Measurements from ENCODE around the gene WWOX.

The WWOX gene

DNA sequence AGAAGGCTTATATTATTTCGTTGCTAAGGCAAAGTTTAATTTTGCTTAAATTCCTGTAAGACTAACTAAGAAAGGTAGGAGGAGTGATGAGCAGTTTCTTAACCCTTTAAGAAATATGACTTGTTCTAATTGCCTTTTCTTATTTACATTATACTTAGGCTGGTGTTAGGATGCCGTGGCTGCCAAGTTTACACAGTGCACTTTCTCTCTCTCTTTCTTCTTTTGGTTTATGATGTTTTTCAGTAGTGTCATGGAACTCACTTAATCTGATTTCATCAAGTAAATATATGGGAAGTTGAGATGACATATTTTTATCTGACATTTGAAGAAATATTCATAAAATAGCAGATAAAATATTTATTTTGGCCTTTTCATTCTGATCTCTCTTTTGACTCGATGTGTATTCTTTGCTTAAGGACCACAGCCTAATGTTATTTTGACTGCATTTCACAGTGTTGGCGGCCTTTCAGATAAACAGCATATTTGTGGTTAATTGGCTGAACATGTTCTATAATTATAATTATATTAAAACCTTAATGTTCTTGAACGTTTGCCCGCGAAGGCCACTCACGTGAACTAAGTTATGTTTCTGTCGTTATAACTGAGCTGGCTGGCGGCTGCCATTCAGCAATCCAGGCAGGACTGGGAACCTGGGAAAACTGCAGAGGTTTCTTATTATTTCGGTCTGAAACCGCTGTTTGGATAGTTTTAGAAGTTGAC lies 191.6 kb downstream of the WWOX start:
- H3K4me3 ChIP-seq (ENCODE audit: low read length): peak overlapping the region; percentile 65
- peaks cover 22% of the 10 kb centered on the region for H3K4me1 ChIP-seq (ENCODE audit: control insufficient read depth, insufficient read depth, low read length)
- no peak overlapping the region for H3K9ac ChIP-seq (ENCODE audit: low read length)
- H3K9me3 ChIP-seq (ENCODE audit: control insufficient read depth, low read length): no peaks in the 10 kb centered on the region
- no peaks in the 10 kb centered on the region for H3K36me3 ChIP-seq (ENCODE audit: control insufficient read depth, insufficient read depth, low read length, severe bottlenecking)
- DNase-seq (ENCODE audit: low read depth): no peak
- no peaks in the 10 kb centered on the region for H3K27me3 ChIP-seq (replicated peaks; ENCODE audit: control insufficient read depth, insufficient read depth, low read length)

DNA sequence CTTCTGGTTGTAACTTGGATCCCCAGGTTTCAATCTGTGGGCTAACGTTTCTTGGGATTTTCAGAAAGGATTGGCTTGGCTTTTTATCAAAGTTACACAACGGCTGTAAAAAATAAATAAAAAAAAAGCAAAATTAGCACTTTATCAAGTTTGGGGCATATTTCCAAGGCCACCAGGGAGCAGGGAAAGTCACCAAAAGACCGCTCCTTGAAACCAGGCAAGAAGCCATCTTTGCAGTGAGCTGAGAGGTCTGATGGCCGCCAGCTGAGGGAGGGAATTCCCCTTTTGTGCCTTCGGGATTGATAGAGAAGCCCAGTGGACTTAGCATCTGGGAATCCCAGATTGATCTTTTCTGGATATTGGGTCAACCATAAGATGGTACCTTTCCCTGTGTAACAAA lies 192.2 kb downstream of the WWOX start:
- H3K4me1 ChIP-seq (ENCODE audit: control insufficient read depth, insufficient read depth, low read length): peaks cover 22% of the 10 kb centered on the region
- peak overlapping the region; percentile 65 for H3K4me3 ChIP-seq (ENCODE audit: low read length)
- no peaks in the 10 kb centered on the region for H3K27me3 ChIP-seq (replicated peaks; ENCODE audit: control insufficient read depth, insufficient read depth, low read length)
- no peaks in the 10 kb centered on the region for H3K36me3 ChIP-seq (ENCODE audit: control insufficient read depth, insufficient read depth, low read length, severe bottlenecking)
- H3K9me3 ChIP-seq (ENCODE audit: control insufficient read depth, low read length): no peaks in the 10 kb centered on the region
- no peak for DNase-seq (ENCODE audit: low read depth)
- no peak overlapping the region for H3K9ac ChIP-seq (ENCODE audit: low read length)

DNA sequence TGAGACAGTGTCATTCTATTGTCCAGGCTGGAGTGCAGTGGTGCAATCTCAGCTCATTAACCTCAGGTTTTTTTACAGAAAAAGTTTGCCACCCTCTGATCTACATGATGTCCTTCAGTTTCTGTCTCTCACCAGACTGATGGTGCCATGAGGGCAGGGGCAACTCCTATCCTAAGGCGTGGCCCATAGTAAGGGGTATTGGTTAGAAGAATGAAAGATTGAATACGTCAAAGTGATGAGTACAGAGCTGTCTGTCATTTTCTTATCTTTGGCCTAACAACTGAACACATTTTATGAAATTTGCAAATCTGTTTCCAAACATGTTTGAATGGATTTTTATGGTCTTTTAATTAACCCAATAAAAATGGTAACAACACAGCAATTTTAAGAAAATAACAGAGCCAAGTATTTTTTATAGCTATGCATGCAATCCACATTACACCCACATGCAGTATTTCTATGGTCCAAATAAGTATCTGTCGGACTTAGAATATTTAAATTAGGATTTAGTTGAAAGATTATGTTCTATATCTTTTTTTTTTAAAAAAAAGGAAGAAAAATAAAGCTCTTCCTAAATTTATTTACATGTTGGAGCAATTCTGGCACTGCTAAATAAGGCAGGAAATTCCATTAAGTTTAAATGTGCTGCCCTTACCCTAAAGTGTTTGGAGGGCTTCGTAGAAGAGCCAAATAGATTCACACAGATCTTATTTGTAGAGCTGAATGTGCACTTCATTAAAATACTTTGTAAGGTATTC lies 192.8 kb downstream of the WWOX start:
- Histone ChIP-seq H3K27me3 (replicated peaks; ENCODE audit: control insufficient read depth, insufficient read depth, low read length) (no peaks in the 10 kb centered on the region), H3K9me3 (ENCODE audit: control insufficient read depth, low read length) (no peaks in the 10 kb centered on the region), H3K4me3 (ENCODE audit: low read length) (peak overlapping the region; percentile 65), H3K4me1 (ENCODE audit: control insufficient read depth, insufficient read depth, low read length) (peaks cover 22% of the 10 kb centered on the region), H3K36me3 (ENCODE audit: control insufficient read depth, insufficient read depth, low read length, severe bottlenecking) (no peaks in the 10 kb centered on the region), H3K9ac (ENCODE audit: low read length) (no peak overlapping the region)
- DNase-seq (ENCODE audit: low read depth): no peak

DNA sequence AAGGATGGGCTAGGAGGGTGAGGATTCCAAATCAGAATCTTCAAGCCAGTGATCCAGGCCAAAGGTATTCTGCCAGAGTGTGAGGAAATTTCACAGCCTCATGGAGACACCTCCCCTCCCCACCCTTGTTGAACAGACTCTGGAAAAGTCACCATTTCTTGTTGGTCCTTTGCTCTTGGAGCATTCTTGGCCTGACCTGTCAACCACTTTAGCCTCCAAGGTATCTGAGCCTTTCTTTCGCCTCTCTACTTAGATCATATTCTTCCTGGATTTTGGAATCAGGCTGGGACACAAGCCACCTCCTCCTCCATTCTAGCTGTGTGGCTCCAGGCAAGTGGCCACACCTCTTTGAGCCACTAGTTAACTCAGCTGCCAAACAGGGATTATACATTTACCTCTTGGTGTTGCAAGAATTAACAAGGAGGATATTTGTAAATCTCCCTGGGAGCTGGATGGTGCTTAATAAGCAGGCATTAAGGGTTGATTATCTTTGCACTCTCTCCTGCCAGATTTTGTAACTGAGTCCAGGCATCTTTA lies 193.5 kb downstream of the WWOX start:
- H3K9me3 ChIP-seq (ENCODE audit: control insufficient read depth, low read length): no peaks in the 10 kb centered on the region
- no peak for DNase-seq (ENCODE audit: low read depth)
- no peaks in the 10 kb centered on the region for H3K27me3 ChIP-seq (replicated peaks; ENCODE audit: control insufficient read depth, insufficient read depth, low read length)
- H3K4me3 ChIP-seq (ENCODE audit: low read length): no peak overlapping the region
- peaks cover 22% of the 10 kb centered on the region for H3K4me1 ChIP-seq (ENCODE audit: control insufficient read depth, insufficient read depth, low read length)
- no peaks in the 10 kb centered on the region for H3K36me3 ChIP-seq (ENCODE audit: control insufficient read depth, insufficient read depth, low read length, severe bottlenecking)
- no peak overlapping the region for H3K9ac ChIP-seq (ENCODE audit: low read length)

DNA sequence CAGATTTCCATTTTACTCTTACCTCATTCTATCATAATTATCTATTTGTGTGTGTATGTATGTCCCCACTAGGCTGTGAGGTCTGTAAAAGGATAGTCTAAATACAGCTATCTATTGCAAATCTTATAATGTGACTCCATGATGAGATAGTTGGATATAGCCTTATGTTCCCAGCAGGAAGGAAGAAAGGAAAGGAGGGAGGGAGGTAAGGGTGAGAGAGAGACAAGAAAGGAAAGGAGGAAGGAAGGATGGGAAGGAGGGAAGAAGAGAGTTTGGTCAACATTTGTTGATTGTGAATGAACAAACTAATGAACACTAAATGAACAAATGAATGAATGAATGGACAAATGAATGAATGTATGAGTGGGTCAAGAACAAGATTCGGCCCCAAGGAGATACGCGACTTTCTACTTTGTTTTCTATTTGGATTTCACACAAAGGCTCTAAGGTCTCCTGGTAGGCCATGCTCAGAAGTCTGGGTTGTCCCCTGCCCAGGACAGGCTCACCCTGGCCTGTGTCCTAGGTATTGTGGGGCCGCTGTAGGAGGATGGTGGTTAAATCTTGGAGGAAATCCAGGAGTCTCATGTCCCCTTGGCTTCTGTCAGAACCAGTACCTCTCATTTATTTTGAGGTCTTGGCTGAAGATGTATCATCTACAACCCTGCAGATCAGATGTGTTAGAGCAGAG lies 195.2 kb downstream of the WWOX start:
- no peak overlapping the region for H3K9ac ChIP-seq (ENCODE audit: low read length)
- peaks cover 22% of the 10 kb centered on the region for H3K4me1 ChIP-seq (ENCODE audit: control insufficient read depth, insufficient read depth, low read length)
- H3K27me3 ChIP-seq (replicated peaks; ENCODE audit: control insufficient read depth, insufficient read depth, low read length): no peaks in the 10 kb centered on the region
- DNase-seq (ENCODE audit: low read depth): no peak
- H3K36me3 ChIP-seq (ENCODE audit: control insufficient read depth, insufficient read depth, low read length, severe bottlenecking): no peaks in the 10 kb centered on the region
- H3K9me3 ChIP-seq (ENCODE audit: control insufficient read depth, low read length): no peaks in the 10 kb centered on the region
- H3K4me3 ChIP-seq (ENCODE audit: low read length): no peak overlapping the region

DNA sequence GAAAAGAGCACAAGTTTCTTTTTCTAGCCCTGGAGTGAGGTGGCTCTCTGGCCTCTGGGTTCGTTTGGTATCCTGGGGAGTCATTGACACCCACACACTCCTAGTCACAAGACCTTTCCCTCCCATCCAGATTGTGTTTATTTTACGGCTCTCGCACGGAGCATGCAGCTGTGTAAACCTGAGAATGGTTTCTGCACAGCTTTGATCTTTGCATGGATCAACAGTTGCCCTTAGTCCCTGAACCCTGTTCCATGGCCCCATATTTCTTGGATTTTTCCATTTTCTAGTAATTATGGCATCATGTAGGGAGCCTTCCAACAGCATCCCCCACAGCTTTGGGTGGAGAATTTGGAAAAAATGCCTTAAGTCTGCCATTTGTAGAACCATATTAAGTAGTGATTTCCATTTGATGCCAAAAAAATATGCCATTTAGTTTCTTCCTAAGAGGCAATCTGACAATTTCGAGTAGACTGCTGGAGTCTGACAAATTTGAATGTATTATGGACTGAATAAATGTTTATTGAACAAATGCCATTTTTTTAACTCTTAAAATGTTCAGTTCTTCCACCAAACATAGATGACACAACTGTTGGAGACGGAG lies 197.7 kb downstream of the WWOX start:
- H3K9ac ChIP-seq (ENCODE audit: low read length): no peak overlapping the region
- no peaks in the 10 kb centered on the region for H3K36me3 ChIP-seq (ENCODE audit: control insufficient read depth, insufficient read depth, low read length, severe bottlenecking)
- no peaks in the 10 kb centered on the region for H3K9me3 ChIP-seq (ENCODE audit: control insufficient read depth, low read length)
- H3K4me1 ChIP-seq (ENCODE audit: control insufficient read depth, insufficient read depth, low read length): peaks cover 12% of the 10 kb centered on the region
- no peak for DNase-seq (ENCODE audit: low read depth)
- no peaks in the 10 kb centered on the region for H3K27me3 ChIP-seq (replicated peaks; ENCODE audit: control insufficient read depth, insufficient read depth, low read length)
- H3K4me3 ChIP-seq (ENCODE audit: low read length): no peak overlapping the region

DNA sequence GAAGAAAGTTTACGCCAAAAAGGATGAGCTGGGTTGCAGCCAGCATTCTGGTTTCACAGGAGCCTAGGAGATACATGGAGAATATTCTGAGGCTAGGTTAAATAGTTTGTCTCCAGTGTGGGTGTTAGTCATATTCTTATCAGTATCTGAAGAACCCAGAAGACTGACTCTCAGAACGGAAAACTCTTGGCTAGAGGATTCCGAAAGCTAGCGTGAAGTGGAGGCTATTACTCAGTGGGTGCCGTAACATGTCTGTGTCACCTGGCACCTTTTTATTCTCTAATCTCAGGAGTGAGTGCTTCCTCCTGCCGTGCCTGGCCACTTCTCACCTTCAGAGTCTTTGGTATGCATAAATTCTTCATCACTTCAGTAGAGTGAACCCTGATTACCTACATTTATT lies 199.5 kb downstream of the WWOX start:
- no peak for DNase-seq (ENCODE audit: low read depth)
- no peaks in the 10 kb centered on the region for H3K36me3 ChIP-seq (ENCODE audit: control insufficient read depth, insufficient read depth, low read length, severe bottlenecking)
- no peaks in the 10 kb centered on the region for H3K27me3 ChIP-seq (replicated peaks; ENCODE audit: control insufficient read depth, insufficient read depth, low read length)
- peaks cover 8% of the 10 kb centered on the region for H3K4me1 ChIP-seq (ENCODE audit: control insufficient read depth, insufficient read depth, low read length)
- no peaks in the 10 kb centered on the region for H3K9me3 ChIP-seq (ENCODE audit: control insufficient read depth, low read length)
- H3K9ac ChIP-seq (ENCODE audit: low read length): no peak overlapping the region
- H3K4me3 ChIP-seq (ENCODE audit: low read length): no peak overlapping the region

DNA sequence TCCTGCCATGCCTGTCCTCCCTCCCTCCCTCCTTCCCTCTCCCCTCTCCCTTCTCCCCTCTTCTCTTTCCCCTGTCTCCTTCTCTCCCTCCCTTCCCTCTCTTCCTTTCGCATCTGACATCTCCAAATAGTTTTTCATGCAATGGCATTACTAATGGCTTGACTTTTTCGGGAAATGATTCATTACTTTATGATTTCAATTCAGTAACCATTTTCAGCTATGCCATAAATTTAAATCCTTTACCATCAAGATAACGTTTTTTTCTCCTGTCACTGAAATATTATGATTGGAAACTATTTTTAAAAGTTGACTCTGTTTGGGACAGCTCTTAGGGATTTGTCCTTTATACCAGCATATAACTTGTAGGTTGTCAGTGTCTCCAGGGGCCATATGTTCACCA lies 201.0 kb downstream of the WWOX start:
- Histone ChIP-seq H3K36me3 (ENCODE audit: control insufficient read depth, insufficient read depth, low read length, severe bottlenecking) (no peaks in the 10 kb centered on the region), H3K9ac (ENCODE audit: low read length) (no peak overlapping the region), H3K27me3 (replicated peaks; ENCODE audit: control insufficient read depth, insufficient read depth, low read length) (no peaks in the 10 kb centered on the region), H3K4me3 (ENCODE audit: low read length) (no peak overlapping the region), H3K9me3 (ENCODE audit: control insufficient read depth, low read length) (no peaks in the 10 kb centered on the region), H3K4me1 (ENCODE audit: control insufficient read depth, insufficient read depth, low read length) (peaks cover 12% of the 10 kb centered on the region)
- DNase-seq (ENCODE audit: low read depth): no peak

DNA sequence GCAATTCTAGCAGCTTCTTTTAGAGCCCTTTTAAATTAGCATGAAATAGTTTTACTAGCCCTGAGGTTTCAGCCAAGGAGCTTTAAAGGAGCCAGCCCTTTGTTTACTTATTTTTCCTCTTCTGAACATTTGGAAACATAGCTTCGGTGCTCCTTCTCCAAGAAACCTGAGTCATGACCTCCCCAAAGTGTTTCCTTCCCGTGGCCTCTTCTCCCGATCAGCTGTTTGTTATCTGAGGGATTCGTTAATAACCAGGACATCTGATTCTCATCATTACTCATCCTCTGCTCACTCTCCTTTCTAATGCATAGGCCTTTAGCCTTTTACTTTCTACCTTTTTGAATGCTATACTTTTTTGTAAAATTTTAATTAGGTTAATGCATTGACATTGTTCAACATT lies 204.5 kb downstream of the WWOX start:
- DNase-seq (ENCODE audit: low read depth): no peak
- Histone ChIP-seq H3K9me3 (ENCODE audit: control insufficient read depth, low read length) (no peaks in the 10 kb centered on the region), H3K4me1 (ENCODE audit: control insufficient read depth, insufficient read depth, low read length) (peaks cover 12% of the 10 kb centered on the region), H3K4me3 (ENCODE audit: low read length) (no peak overlapping the region), H3K36me3 (ENCODE audit: control insufficient read depth, insufficient read depth, low read length, severe bottlenecking) (no peaks in the 10 kb centered on the region), H3K27me3 (replicated peaks; ENCODE audit: control insufficient read depth, insufficient read depth, low read length) (no peaks in the 10 kb centered on the region), H3K9ac (ENCODE audit: low read length) (peak overlapping the region; percentile 21)

DNA sequence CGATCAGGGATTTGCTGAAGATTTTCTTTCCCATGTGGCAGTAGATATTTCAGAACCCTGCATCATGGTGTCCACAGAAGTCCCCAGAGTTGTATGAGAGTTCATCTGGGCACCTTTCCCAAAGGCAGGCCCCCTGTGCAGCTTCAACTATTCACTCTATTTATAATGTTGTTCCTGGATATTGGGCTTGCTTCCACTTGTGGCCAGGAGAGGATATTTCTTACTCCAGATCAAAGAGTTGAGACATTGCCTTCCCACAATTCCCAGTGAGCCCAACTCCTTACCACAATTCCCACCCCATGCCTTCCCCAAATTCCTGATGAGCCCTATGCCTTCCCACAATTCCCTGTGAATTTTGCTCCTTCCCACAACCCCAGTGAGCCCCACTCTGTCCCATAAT lies 206.9 kb downstream of the WWOX start:
- no peaks in the 10 kb centered on the region for H3K36me3 ChIP-seq (ENCODE audit: control insufficient read depth, insufficient read depth, low read length, severe bottlenecking)
- H3K4me1 ChIP-seq (ENCODE audit: control insufficient read depth, insufficient read depth, low read length): peaks cover 12% of the 10 kb centered on the region
- no peaks in the 10 kb centered on the region for H3K27me3 ChIP-seq (replicated peaks; ENCODE audit: control insufficient read depth, insufficient read depth, low read length)
- H3K9me3 ChIP-seq (ENCODE audit: control insufficient read depth, low read length): no peaks in the 10 kb centered on the region
- no peak overlapping the region for H3K4me3 ChIP-seq (ENCODE audit: low read length)
- no peak for DNase-seq (ENCODE audit: low read depth)
- no peak overlapping the region for H3K9ac ChIP-seq (ENCODE audit: low read length)
